Measurements from ENCODE around the gene CCT3. TPM values are rescaled to one million over a fixed set of nuclear protein-coding genes. Genes with fewer than 3 reads are reported as not detected.
"Not testable (repeated sequence)": the region's sequence is repeated elsewhere in the genome, so short reads cannot be mapped to it uniquely, and the experiment has no call there.

CCT3 gene
- total RNA-seq, 1 donor from 2014 or later = 347 TPM

- Mint-ChIP-seq H3K36me3 (ENCODE audit: unreplicated experiment) (no peaks in the 10 kb centered on the region), H3K4me1 (ENCODE audit: low read depth, unreplicated experiment) (no peaks in the 10 kb centered on the region), H3K27me3 (ENCODE audit: unreplicated experiment) (peaks cover 2% of the 10 kb centered on the region), H3K9me3 (ENCODE audit: unreplicated experiment) (peaks cover 10% of the 10 kb centered on the region), H3K27ac (ENCODE audit: unreplicated experiment) (no peak overlapping the region), H3K4me3 (ENCODE audit: unreplicated experiment) (no peak overlapping the region)
- no peak for DNase-seq
- TF ChIP-seq CTCF (IDR thresholded peaks at IDR 0.05; ENCODE audit: partially characterized antibody, unreplicated experiment) = no peak
Observed at GRCh38 chr1:156357977-156358376, 19.9 kb upstream of the CCT3 start.

GRCh38 chr1:156356875-156357534, 18.9 kb upstream of the CCT3 start:
- no peak overlapping the region for H3K27ac Mint-ChIP-seq (ENCODE audit: unreplicated experiment)
- no peaks in the 10 kb centered on the region for H3K36me3 Mint-ChIP-seq (ENCODE audit: unreplicated experiment)
- peaks cover 2% of the 10 kb centered on the region for H3K27me3 Mint-ChIP-seq (ENCODE audit: unreplicated experiment)
- H3K9me3 Mint-ChIP-seq (ENCODE audit: unreplicated experiment) = peaks cover 10% of the 10 kb centered on the region
- H3K4me3 Mint-ChIP-seq (ENCODE audit: unreplicated experiment) = peak overlapping the region; percentile 21
- no peaks in the 10 kb centered on the region for H3K4me1 Mint-ChIP-seq (ENCODE audit: low read depth, unreplicated experiment)
- DNase-seq = peak; percentile 79
- peak; percentile 97 for TF ChIP-seq CTCF (IDR thresholded peaks at IDR 0.05; ENCODE audit: partially characterized antibody, unreplicated experiment)

- no peak for DNase-seq
- Mint-ChIP-seq H3K27ac (ENCODE audit: unreplicated experiment) (no peak overlapping the region), H3K36me3 (ENCODE audit: unreplicated experiment) (no peaks in the 10 kb centered on the region), H3K4me1 (ENCODE audit: low read depth, unreplicated experiment) (no peaks in the 10 kb centered on the region), H3K27me3 (ENCODE audit: unreplicated experiment) (peaks cover 2% of the 10 kb centered on the region), H3K9me3 (ENCODE audit: unreplicated experiment) (peaks cover 10% of the 10 kb centered on the region), H3K4me3 (ENCODE audit: unreplicated experiment) (peak overlapping the region; percentile 21)
- TF ChIP-seq CTCF (IDR thresholded peaks at IDR 0.05; ENCODE audit: partially characterized antibody, unreplicated experiment) = no peak
Observed at GRCh38 chr1:156356262-156356874, 18.3 kb upstream of the CCT3 start.

- H3K27me3 Mint-ChIP-seq (ENCODE audit: unreplicated experiment); H3K27ac Mint-ChIP-seq (ENCODE audit: unreplicated experiment); H3K4me3 Mint-ChIP-seq (ENCODE audit: unreplicated experiment); H3K36me3 Mint-ChIP-seq (ENCODE audit: unreplicated experiment); H3K4me1 Mint-ChIP-seq (ENCODE audit: low read depth, unreplicated experiment); H3K9me3 Mint-ChIP-seq (ENCODE audit: unreplicated experiment); DNase-seq: not testable (repeated sequence)
Observed at GRCh38 chr1:156352481-156352880, 14.4 kb upstream of the CCT3 start.

- Mint-ChIP-seq H3K36me3 (ENCODE audit: unreplicated experiment) (no peaks in the 10 kb centered on the region), H3K4me1 (ENCODE audit: low read depth, unreplicated experiment) (peaks cover 32% of the 10 kb centered on the region), H3K4me3 (ENCODE audit: unreplicated experiment) (no peak overlapping the region), H3K9me3 (ENCODE audit: unreplicated experiment) (peaks cover 2% of the 10 kb centered on the region), H3K27me3 (ENCODE audit: unreplicated experiment) (peaks cover 3% of the 10 kb centered on the region), H3K27ac (ENCODE audit: unreplicated experiment) (peak overlapping the region; percentile 0)
- no peak for DNase-seq
- no peak for TF ChIP-seq CTCF (IDR thresholded peaks at IDR 0.05; ENCODE audit: partially characterized antibody, unreplicated experiment)
Observed at GRCh38 chr1:156347331-156347730, 9.2 kb upstream of the CCT3 start.
